DMS 273 (cell line): ENCODE data around the gene GPR143.

Source experiments
- DNase-seq: peaks from one replicate; lab custom pipeline; 2025; ENCODE audit not compliant: unreplicated experiment; lab: John Stamatoyannopoulos, UW

The GPR143 gene

GRCh38 chrX:9676306-9676705 lies 89.3 kb downstream of the GPR143 start:
- DNase-seq, result no peak
